Trophoblast cell (in vitro differentiated cells and primary cell): ENCODE data around the gene ADI1.
"Not testable (repeated sequence)": the region's sequence is repeated elsewhere in the genome, so short reads cannot be mapped to it uniquely, and the experiment has no call there.

ENCODE experiments used
- DNase-seq, 2 donors: peaks; one replicate each; pipeline ENCODE4 v3.0.0-alpha.2; 2016
- H2AFZ ChIP-seq: 2 replicates; pipeline ENCODE4 v1.6.1; 2013; ENCODE audit warnings: low read length, moderate library complexity, mild to moderate bottlenecking; ENCODE audit not compliant: insufficient read depth, poor library complexity
- H2AK5ac ChIP-seq: 2 replicates; pipeline ENCODE4 v1.6.1; 2013; ENCODE audit warnings: mild to moderate bottlenecking, low read length
- H2BK120ac ChIP-seq: 2 replicates; pipeline ENCODE4 v1.6.1; 2013; ENCODE audit warnings: low read length, mild to moderate bottlenecking, moderate library complexity; ENCODE audit not compliant: insufficient read depth, poor library complexity
- H2BK12ac ChIP-seq: 2 replicates; pipeline ENCODE4 v1.6.1; 2013; ENCODE audit warnings: mild to moderate bottlenecking, low read length, moderate library complexity
- H2BK5ac ChIP-seq: 2 replicates; pipeline ENCODE4 v1.6.1; 2013; ENCODE audit warnings: low read length, low read depth, moderate library complexity, mild to moderate bottlenecking; ENCODE audit not compliant: poor library complexity
- H3K14ac ChIP-seq: 2 replicates; pipeline ENCODE4 v1.6.1; 2013; ENCODE audit warnings: mild to moderate bottlenecking, low read length
- H3K18ac ChIP-seq: 2 replicates; pipeline ENCODE4 v1.6.1; 2013; ENCODE audit warnings: mild to moderate bottlenecking, low read length
- H3K23ac ChIP-seq: 2 replicates; pipeline ENCODE4 v1.6.1; 2013; ENCODE audit warnings: low read length
- H3K27ac ChIP-seq: 2 replicates; pipeline ENCODE4 v1.5.1; 2013; ENCODE audit warnings: low read depth, mild to moderate bottlenecking, inconsistent platforms, low read length, moderate library complexity
- H3K27me3 ChIP-seq: 2 replicates; pipeline ENCODE4 v1.6.1; 2013; ENCODE audit warnings: inconsistent platforms, mild to moderate bottlenecking, low read length, moderate library complexity; ENCODE audit not compliant: insufficient read depth
- H3K36me3 ChIP-seq, 2 experiments: 1 replicate in 1 of 2; 2 replicates in 1 of 2; pipeline ENCODE4 v1.6.1; 2013; ENCODE audit warnings: low read length in 2 of 2, mild to moderate bottlenecking in 2 of 2, moderate library complexity in 1 of 2; ENCODE audit not compliant: insufficient read depth in 2 of 2, control insufficient read depth in 1 of 2
- H3K4ac ChIP-seq: 2 replicates; pipeline ENCODE4 v1.6.1; 2013; ENCODE audit warnings: low read depth, mild to moderate bottlenecking, low read length, moderate library complexity
- H3K4me1 ChIP-seq, 2 experiments: 1 replicate in 1 of 2; 2 replicates in 1 of 2; pipeline ENCODE4 v1.6.1; 2013; ENCODE audit warnings: low read length in 2 of 2, mild to moderate bottlenecking in 2 of 2, moderate library complexity in 1 of 2; ENCODE audit not compliant: insufficient read depth in 2 of 2, control insufficient read depth in 1 of 2
- H3K4me2 ChIP-seq: 2 replicates; pipeline ENCODE4 v1.6.1; 2013; ENCODE audit warnings: inconsistent platforms, mild to moderate bottlenecking, low read length, moderate library complexity
- H3K4me3 ChIP-seq: 2 replicates; pipeline ENCODE4 v1.5.1; 2013; ENCODE audit warnings: mild to moderate bottlenecking, low read depth, low read length, inconsistent platforms
- H3K79me1 ChIP-seq: one replicate; pipeline ENCODE4 v1.6.1; 2013; ENCODE audit warnings: low read length
- H3K79me2 ChIP-seq: 2 replicates; pipeline ENCODE4 v1.6.1; 2013; ENCODE audit warnings: low read length, mild to moderate bottlenecking; ENCODE audit not compliant: control insufficient read depth, insufficient read depth, poor library complexity
- H3K9ac ChIP-seq: 2 replicates; pipeline ENCODE4 v1.6.1; 2013; ENCODE audit warnings: mild to moderate bottlenecking, low read length
- H3K9me3 ChIP-seq: 2 replicates; pipeline ENCODE4 v1.6.1; 2013; ENCODE audit warnings: low read depth, mild to moderate bottlenecking, control low read depth, inconsistent platforms, low read length; ENCODE audit not compliant: insufficient read depth
- H4K12ac ChIP-seq: 2 replicates; pipeline ENCODE4 v1.6.1; 2013; ENCODE audit warnings: low read depth, mild to moderate bottlenecking, low read length, moderate library complexity
- H4K8ac ChIP-seq: 2 replicates; pipeline ENCODE4 v1.6.1; 2013; ENCODE audit warnings: low read depth, mild to moderate bottlenecking, low read length, moderate library complexity
- H4K91ac ChIP-seq: one replicate; pipeline ENCODE4 v1.6.1; 2013; ENCODE audit warnings: low read depth, mild to moderate bottlenecking, low read length, moderate library complexity
- WGBS: extraction: QIAGEN DNeasy Blood & Tissue Kit; methylation state at CpG from one replicate; pipeline ENCODE4 v1.1.7; 2013; ENCODE audit warnings: missing lambda C conversion rate; ENCODE audit not compliant: insufficient read length, insufficient coverage; ENCODE audit errors: extremely low coverage; 5-methylcytosine and 5-hydroxymethylcytosine counted together

The ADI1 gene

GRCh38 chr2:3492475-3492787 is 26.9 kb downstream of the ADI1 start:
- not testable (repeated sequence) for H2BK12ac ChIP-seq, H2BK120ac ChIP-seq, H3K79me2 ChIP-seq, H3K4ac ChIP-seq, H2AK5ac ChIP-seq, H3K23ac ChIP-seq, H3K4me1 ChIP-seq, H3K9me3 ChIP-seq, H3K18ac ChIP-seq, DNase-seq, H2BK5ac ChIP-seq, H3K79me1 ChIP-seq, H4K8ac ChIP-seq, H4K91ac ChIP-seq, H4K12ac ChIP-seq, H3K27ac ChIP-seq, H3K9ac ChIP-seq, H3K14ac ChIP-seq, H2AFZ ChIP-seq, H3K4me2 ChIP-seq, H3K27me3 ChIP-seq, H3K4me3 ChIP-seq
- no CpG with 5 or more reads among the region's 12 CpGs for WGBS
- peaks cover 8 to 12% of the 10 kb centered on the region in 2 experiments for H3K36me3 ChIP-seq

DNA sequence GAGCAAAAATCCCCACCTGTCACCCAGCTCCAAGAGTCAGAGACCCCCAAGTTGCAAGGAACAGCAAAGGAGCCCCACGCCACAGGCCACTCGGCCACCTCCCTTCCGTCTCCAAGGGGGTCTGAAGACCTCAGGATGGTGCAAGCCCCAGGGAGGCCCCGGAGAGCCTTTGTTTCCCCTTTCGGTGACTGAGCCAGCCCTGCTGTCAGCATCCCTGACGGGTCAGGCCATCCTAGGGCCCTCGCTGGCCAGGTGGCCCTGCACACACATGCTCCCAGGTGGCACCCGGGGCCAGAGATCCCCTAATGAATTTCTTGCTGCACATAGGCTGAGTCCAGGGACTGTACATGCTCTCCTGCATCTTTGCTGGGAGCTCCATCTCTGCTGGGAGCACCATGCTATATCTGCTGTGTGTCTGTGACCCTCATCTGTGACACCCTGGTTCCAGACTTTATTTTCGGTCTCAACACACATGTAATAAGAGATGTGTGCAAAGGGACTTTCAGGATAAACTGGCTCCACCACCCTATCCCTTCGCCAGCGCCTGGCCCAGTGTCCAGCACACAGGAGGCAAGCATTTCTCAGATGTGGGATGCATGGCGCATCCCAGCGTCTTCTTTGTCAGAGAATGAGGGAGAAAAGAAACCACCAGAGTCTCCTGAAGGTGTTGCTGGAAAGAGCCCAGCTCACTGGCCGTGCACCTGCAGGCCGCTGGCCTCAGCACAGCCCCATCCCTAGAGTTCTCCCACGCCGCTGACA is 27.4 kb downstream of the ADI1 start:
- Histone ChIP-seq H2BK5ac (no peak overlapping the region), H3K79me2 (no peaks in the 10 kb centered on the region), H3K14ac (no peak overlapping the region), H3K4me3 (no peak overlapping the region), H3K18ac (no peak overlapping the region), H3K23ac (no peak overlapping the region), H3K4me1 (peaks cover 4 to 6% of the 10 kb centered on the region in 2 experiments), H3K79me1 (no peaks in the 10 kb centered on the region), H4K8ac (no peak overlapping the region), H2BK120ac (no peak overlapping the region), H3K36me3 (peaks cover 5 to 10% of the 10 kb centered on the region in 2 experiments), H3K27me3 (no peaks in the 10 kb centered on the region), H4K12ac (no peak overlapping the region), H2AK5ac (no peak overlapping the region), H3K27ac (no peak overlapping the region), H3K4me2 (no peak overlapping the region), H3K9ac (no peak overlapping the region), H3K9me3 (peaks cover 2% of the 10 kb centered on the region), H3K4ac (no peak overlapping the region), H2BK12ac (no peak overlapping the region), H4K91ac (no peak overlapping the region), H2AFZ (no peak overlapping the region)
- no CpG with 5 or more reads among the region's 17 CpGs for WGBS
- DNase-seq: no peak

DNA sequence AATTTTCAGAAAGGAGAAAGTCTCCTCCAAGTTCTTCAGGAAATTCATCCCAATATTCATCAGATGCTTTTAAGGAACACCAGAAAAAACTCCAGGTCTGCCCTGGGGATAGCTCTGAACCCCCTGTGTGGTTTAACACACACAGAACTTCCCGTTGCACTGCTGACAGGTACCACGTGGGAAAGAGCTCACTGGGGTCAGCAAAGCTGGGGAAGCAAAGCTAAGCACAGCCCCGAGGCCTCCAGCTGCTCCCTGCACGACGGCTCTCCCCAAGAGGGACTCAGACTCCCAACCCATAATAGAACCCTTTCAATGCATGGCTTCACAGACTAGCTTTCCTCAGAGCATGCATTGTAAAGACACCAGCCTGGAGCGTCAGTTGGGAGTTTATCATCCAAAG is 28.0 kb downstream of the ADI1 start:
- no peak overlapping the region for H2BK12ac ChIP-seq
- H3K9ac ChIP-seq: no peak overlapping the region
- peaks cover 9 to 10% of the 10 kb centered on the region in 2 experiments for H3K36me3 ChIP-seq
- H2BK5ac ChIP-seq: no peak overlapping the region
- H3K4me3 ChIP-seq: no peak overlapping the region
- H2AFZ ChIP-seq: no peak overlapping the region
- H3K27ac ChIP-seq: no peak overlapping the region
- H3K4me2 ChIP-seq: no peak overlapping the region
- WGBS: no CpG with 5 or more reads among the region's 6 CpGs
- no peaks in the 10 kb centered on the region for H3K79me2 ChIP-seq
- no peak overlapping the region for H4K12ac ChIP-seq
- H3K14ac ChIP-seq: no peak overlapping the region
- H3K4ac ChIP-seq: no peak overlapping the region
- DNase-seq: no peak
- no peak overlapping the region for H3K18ac ChIP-seq
- no peak overlapping the region for H2AK5ac ChIP-seq
- no peak overlapping the region for H4K8ac ChIP-seq
- no peaks in the 10 kb centered on the region for H3K79me1 ChIP-seq
- no peak overlapping the region for H2BK120ac ChIP-seq
- peaks cover 4 to 6% of the 10 kb centered on the region in 2 experiments for H3K4me1 ChIP-seq
- no peak overlapping the region for H4K91ac ChIP-seq
- no peaks in the 10 kb centered on the region for H3K27me3 ChIP-seq
- H3K9me3 ChIP-seq: peaks cover 7% of the 10 kb centered on the region
- H3K23ac ChIP-seq: no peak overlapping the region

GRCh38 chr2:3490191-3491170 is 28.9 kb downstream of the ADI1 start:
- H3K4me1 ChIP-seq: peaks cover 4 to 6% of the 10 kb centered on the region in 2 experiments
- H3K9ac ChIP-seq: no peak overlapping the region
- no peak overlapping the region for H2BK5ac ChIP-seq
- H3K79me2 ChIP-seq: no peaks in the 10 kb centered on the region
- no peak overlapping the region for H2AK5ac ChIP-seq
- no CpG with 5 or more reads among the region's 27 CpGs for WGBS
- no peak overlapping the region for H2BK120ac ChIP-seq
- no peak overlapping the region for H3K4me3 ChIP-seq
- no peak overlapping the region for H4K8ac ChIP-seq
- no peak overlapping the region for H3K4ac ChIP-seq
- no peak overlapping the region for H3K4me2 ChIP-seq
- H3K79me1 ChIP-seq: no peaks in the 10 kb centered on the region
- H2AFZ ChIP-seq: no peak overlapping the region
- H2BK12ac ChIP-seq: no peak overlapping the region
- H4K91ac ChIP-seq: no peak overlapping the region
- peaks cover 11% of the 10 kb centered on the region for H3K9me3 ChIP-seq
- H3K27me3 ChIP-seq: no peaks in the 10 kb centered on the region
- H3K36me3 ChIP-seq: peaks cover 9 to 13% of the 10 kb centered on the region in 2 experiments
- no peak overlapping the region for H3K23ac ChIP-seq
- H3K27ac ChIP-seq: no peak overlapping the region
- H4K12ac ChIP-seq: no peak overlapping the region
- H3K14ac ChIP-seq: no peak overlapping the region
- no peak for DNase-seq
- H3K18ac ChIP-seq: no peak overlapping the region
